ENCODE data around the gene IL36B.

DNA sequence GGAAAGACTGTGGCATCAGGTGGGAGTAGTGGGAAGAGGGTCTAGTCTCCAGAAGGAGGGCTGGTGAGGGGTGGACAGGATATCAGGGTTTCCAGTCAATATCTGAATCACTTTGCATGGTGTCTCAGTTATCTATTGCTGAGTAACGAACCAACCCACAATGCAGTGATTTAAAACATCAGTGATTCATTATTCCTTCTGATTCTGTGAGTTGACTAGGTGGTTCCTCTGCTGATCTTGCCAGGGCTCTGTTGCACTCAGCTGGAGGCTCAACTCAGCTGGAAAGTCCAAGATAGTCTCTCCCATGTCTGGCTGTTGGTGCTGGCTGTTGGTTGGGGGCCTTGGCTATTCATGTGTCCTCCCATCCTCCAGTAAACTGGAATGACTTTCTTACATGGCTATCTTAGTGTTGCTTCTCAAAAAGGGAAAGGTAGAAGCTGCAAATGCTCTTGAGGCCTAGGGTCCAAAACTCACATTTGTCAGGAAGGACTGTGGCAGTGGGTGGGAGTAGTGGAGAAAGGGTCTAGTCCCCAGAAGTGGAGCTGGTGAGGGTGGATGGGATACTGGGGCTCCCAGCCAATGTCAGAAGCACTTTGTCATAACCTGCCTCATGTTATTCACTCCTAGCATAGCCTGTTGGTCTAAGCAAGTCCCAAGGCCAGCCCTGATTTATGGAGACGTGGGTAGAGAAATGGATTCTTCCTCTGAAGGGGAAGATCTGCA, 29.0 kb upstream of the IL36B start:
- TF ChIP-seq CTCF (IDR thresholded peaks at IDR 0.05) (no peak), POLR2A (IDR thresholded peaks at IDR 0.05) (no peak)

Data from Peyer's patch (tissue), 4 donors.